HuH-7.5 (cell line): ENCODE results near the gene PXK.
A peak's percentile ranks its signal among the peaks of the same experiment; 100 is the strongest.
"Not testable (repeated sequence)": the region's sequence is repeated elsewhere in the genome, so short reads cannot be mapped to it uniquely, and the experiment has no call there.

Source experiments
- DNase-seq: peaks from one replicate; pipeline ENCODE4 v3.0.0; 2011; ENCODE audit warnings: low spot score

PXK gene

DNA sequence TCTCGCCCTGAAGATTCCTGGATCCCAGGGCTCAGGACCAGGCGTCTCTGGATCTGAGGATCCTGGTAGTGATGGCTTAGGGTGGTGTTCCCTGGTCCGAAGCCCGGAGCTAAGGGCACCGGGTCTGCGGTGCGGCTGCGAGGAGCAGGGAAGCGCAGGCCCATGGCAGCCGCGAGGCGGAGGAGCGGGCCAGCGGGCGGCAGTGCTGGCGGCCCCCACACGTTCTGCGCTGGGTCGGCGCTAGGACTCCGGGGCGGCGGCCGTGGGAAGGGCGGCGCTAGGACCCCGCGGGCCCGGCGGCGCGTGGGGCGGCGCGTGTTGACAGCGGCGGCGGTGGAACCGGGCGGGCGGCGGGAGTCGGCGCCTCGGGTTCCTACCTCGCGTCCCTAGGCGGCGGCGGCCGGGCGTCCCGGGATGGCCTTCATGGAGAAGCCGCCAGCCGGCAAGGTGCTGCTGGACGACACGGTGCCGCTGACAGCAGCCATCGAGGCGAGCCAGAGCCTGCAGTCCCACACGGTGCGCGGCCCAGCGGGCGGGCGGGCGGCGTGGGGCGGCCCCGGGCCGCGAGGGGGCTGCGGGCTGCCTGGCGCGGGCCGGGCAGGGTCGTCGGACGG, at the start of gene PXK:
Gene PXK, plus strand, starts transcription at position 318 of the 614 bp plus-strand sequence. Its CDS starts 97 bp downstream, at position 415.
- peak; percentile 14 for DNase-seq

GRCh38 chr3:58285334-58285733, 47.4 kb upstream of the PXK start:
- no peak for DNase-seq

- no peak for DNase-seq
These were observed 45.3 kb upstream of the PXK start for GRCh38 chr3:58287354-58287753.

DNA sequence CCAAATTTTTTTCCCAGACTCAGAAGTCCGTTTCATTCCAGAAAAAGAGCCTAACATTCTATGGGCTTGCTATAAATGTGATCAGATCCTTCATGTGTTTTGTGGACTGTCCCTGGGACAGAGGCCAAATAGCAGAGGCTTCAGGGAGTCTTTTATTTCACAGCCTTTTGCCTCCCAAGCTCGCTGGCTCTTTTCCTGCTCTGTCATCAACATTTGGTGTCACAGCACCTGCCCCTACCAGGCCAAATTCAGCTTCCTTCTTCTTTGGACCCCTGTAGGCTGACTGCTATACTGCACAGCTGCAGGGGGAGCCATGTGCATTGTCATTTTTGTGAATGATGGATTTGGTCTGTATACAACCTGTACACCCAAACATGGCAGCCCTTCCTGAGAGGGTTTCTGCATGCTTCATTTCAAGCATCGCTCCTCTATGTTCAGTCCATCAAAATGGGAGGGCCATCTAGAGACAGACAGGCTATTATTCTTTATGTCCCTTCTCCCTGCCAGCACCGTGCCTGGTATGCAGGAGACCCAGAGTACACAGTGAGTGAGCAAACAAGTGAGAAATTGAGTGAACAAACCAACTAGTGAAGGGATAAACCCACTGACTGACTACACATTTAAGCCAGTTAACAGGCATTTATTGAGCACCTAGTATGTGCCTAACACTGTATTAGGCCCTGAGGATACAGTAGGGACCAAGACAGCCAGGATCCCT, 44.5 kb upstream of the PXK start:
- DNase-seq = no peak

DNA sequence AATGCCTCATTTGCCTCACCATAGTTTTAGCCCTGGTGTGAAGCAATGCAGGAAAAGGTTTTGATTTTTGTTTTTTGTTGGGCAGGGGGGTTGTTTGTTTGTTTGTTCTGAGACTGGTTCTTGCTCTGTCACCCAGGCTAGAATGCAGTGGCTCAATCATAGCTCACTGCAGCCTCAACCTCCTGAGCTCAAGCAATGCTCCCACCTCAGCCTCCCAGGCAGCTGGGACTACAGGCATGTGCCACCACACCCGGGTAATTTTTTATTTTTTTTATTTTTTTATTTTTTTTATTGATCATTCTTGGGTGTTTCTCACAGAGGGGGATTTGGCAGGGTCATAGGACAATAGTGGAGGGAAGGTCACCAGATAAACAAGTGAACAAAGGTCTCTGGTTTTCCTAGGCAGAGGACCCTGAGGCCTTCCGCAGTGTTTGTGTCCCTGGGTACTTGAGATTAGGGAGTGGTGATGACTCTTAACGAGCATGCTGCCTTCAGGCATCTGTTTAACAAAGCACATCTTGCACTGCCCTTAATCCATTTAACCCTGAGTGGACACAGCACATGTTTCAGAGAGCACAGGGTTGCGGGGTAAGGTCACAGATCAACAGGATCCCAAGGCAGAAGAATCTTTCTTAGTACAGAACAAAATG, 43.6 kb upstream of the PXK start:
- not testable (repeated sequence) for DNase-seq

- DNase-seq = not testable (repeated sequence)
These were observed 42.2 kb upstream of the PXK start for GRCh38 chr3:58290446-58290845.

- no peak for DNase-seq
These were observed 40.9 kb upstream of the PXK start for GRCh38 chr3:58291671-58292338.

DNA sequence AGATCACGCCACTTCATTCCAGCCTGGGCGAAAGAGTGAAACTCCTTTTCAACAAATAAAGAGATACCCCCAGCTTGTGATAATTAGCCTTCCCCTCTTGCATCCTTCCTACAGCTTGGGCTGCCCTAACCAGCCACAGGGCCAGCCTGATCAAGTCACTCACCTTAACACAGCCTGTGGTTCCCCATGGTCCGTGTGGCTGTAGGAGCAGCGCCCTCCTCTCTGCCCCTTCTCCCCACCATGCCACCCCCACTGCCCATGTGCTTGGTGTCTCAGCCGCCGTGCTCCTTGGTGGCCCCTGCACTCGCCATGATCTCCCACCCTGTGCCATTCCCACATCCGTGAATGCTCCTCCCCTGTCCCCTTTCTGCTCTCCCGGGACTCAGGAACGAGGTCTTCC, 39.8 kb upstream of the PXK start:
- DNase-seq = no peak

DNA sequence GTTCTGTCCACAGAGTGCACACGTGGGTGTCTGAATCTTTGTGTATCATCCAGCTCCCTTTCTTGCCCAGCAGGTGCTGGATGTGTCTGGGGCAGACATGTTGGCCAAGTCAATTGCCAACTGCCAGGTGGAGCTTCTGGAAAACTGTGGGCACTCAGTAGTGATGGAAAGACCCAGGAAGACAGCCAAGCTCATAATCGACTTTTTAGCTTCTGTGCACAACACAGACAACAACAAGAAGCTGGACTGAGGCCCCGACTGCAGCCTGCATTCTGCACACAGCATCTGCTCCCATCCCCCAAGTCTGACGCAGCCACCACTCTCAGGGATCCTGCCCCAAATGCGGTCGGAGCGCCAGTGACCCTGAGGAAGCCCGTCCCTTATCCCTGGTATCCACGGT, 39.2 kb upstream of the PXK start:
- no peak for DNase-seq

DNA sequence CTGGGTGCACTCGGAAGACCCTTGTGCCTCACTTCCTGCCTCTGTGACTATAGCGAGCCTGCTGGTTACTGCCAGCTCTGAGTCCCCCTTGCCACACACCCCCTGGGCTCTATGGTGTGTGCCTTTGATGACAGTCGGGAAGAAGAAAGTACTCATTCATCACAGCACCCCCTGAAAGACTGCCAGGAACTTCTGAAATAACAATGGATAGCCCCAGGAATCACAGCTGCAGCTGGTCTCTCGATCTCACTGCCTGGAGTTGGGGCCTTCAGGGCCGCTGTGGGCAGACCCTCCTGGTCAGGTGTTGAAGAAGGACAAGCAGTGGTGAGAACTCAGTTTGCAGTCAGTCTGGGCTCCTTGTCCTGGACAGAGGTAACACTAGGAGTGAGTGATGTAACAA, 36.4 kb upstream of the PXK start:
- DNase-seq = no peak

DNA sequence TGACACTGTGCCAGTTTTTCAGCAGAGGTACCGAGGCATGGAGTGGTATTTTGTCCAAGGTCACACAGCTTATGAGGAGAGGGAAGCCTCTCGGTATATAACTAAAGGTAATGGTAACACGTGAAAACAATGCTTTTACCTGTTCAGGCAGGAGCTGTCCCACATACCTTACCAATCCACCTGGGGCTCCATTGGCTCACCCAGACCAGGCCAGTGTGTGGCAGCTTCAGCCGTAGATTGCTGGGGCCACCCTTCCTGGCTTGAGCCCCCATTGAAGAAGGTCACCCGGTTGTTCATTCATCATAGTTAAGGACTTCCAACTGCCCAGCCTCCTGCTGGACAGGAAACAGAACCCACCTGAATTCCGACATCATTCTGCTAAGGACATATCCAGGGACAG, 35.8 kb upstream of the PXK start:
- DNase-seq = no peak

DNA sequence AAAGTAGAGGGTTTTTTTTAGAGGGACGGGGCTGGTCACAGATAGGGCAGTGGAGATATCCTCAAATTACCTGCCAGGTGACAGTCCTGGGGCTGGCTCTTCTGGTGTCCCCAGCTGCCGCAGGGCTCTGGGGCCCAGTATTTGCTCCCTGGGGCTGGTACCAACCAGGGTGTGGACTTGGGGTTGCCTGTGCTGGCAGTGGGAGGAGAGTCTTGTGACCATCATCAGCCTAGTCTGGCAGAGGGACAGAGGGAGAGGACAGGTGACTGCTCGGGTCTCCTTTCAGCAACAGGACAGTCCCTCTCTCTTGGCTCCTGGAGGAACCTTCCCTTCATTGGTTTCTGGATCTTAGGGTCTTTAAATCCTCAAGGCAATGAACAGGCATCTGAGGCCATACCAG, 34.5 kb upstream of the PXK start:
- no peak for DNase-seq

GRCh38 chr3:58299075-58299474, 33.6 kb upstream of the PXK start:
- DNase-seq = no peak

DNA sequence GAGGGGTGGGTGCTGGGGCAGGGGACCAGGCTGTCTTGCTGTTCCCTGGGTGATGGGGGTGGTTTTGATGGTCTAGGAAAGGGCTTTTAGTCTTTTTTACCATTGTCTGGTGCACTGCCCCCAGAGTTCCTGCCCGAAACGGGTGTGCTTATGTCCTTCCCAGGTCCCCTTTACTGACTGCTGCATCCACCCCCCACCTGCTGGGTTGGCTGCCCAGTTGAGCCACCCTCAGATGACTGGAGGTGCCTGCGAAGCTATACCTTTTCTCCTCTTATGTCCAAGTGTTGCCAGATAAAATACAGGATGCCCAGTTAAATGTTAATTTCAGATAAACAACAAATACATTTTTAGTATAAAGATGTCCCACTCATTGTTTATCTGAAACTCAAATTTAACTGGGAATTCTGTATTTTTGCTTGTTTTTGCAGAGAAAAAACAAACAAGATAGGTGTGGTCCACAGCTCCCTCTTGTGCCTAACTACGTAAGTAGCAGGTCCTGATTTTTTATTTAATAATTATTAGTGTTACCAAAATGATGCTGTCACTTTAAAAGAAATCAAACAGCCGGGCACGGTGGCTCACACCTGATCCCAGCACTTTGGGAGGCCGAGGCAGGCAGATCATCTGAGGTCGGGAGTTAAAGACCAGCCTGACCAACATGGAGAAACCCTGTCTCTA, 32.7 kb upstream of the PXK start:
- no peak for DNase-seq

- peak; percentile 60 for DNase-seq
These were observed 26.6 kb upstream of the PXK start, which contains the start of the genes HTD2 and RPP14 for GRCh38 chr3:58305882-58306711. TSS of gene HTD2 (plus strand) at chr3:58306520. CDS start at chr3:58317614, 11,094 bp downstream. TSS of gene RPP14 (plus strand) at chr3:58306245. CDS start at chr3:58310330, 4,085 bp downstream.

DNA sequence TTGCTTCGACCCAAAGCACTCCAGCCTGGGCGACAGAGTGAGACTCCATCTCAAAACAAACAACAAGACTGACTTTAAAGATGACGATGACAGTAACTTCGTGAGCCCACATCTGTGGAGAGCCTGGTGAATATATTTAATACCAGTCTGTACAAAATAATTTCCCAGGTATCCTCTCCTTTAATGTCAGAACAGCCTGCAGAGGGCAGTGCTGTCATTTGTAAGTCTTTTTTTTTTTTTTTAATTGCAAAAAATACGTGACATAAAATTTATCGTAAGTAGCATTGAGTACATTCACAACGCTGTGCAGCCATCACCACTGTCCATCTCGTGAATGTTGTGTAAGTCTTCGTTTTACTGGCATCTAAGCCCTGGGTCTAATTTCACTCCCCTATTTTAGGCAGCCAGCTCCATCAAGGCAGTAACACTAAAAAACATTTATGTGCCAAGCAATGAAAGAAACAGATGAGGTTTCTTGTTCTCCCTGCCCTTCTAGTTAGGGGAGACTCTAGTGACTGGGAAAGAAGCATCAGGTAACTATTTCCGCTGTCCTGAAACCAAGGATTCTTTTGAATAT, 25.0 kb upstream of the PXK start:
- DNase-seq = no peak

- no peak for DNase-seq
These were observed 24.0 kb upstream of the PXK start for GRCh38 chr3:58308728-58309127.

DNA sequence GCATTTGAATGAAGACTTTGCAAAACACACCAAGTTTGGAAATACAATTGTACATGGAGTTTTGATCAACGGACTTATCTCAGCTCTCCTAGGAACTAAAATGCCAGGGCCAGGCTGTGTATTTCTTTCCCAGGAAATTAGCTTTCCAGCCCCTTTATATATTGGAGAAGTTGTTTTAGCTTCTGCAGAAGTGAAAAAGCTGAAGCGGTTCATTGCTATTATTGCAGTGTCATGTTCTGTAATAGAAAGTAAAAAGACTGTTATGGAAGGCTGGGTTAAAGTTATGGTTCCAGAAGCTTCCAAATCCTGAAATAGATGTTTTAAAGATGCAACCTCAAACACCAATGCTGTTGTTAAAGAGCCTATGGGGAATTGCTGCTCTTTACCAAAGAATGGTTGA, 14.9 kb upstream of the PXK start:
- no peak for DNase-seq

DNA sequence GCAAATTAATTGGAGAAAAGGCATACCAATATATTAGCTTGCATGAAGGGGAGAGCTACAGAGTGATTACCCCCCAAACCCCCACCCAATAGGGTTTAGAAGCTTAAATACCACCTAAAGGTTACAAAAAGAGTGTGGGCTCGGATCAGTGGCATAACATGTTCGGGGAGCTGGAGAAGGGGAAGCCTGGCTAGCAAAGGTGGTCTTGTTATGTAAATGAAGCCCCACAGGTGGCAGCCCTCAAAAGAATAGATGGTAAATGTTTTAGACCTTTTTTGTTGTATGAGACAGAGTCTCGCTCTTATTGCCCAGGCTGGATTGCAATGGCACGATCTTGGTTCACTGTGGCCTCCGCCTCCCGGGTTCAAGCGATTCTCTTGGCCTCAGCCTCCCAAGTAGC, 10.9 kb upstream of the PXK start:
- DNase-seq = no peak

DNA sequence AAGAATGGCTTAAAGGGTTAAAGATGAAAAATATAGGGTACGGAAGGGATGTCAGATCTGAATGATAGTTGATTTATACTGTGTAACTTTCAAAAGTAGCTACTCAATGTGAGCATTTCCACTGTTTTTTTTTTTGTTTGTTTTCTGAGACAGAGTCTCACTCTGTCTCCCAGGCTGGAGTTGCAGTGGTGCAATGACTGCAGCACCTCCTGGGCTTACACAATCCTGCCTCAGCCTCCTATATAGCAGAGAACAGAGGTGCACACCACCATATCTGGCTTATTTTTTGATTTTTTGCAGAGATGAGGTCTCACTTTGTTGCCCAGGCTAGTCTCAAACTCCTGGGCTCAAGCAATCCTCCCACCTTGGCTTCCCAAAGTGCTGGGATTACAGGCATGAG, 9.9 kb upstream of the PXK start:
- no peak for DNase-seq
